ENCODE results near the gene SGPL1. TPM values are rescaled to one million over a fixed set of nuclear protein-coding genes. Genes with fewer than 3 reads are reported as not detected.
"Not testable (repeated sequence)": the region's sequence is repeated elsewhere in the genome, so short reads cannot be mapped to it uniquely, and the experiment has no call there.

Gene SGPL1
- total and polyA plus RNA-seq, 2 donors: 20.5 to 27.4 TPM

- no peaks in the 10 kb centered on the region for H3K9me3 ChIP-seq (ENCODE audit: control insufficient read depth in 2 of 2, insufficient read depth in 1 of 2, low read length in 1 of 2)
- no peaks in the 10 kb centered on the region for H3K27me3 ChIP-seq (ENCODE audit: control insufficient read depth in 2 of 2, insufficient read depth in 1 of 2, low read length in 1 of 2)
- H3K36me3 ChIP-seq (ENCODE audit: control insufficient read depth in 2 of 2, insufficient read depth in 2 of 2, low read length in 1 of 2): peaks cover 6 to 18% of the 10 kb centered on the region in 2 donors
- H3K4me3 ChIP-seq (ENCODE audit: low read length in 2 of 2): no peak overlapping the region
- no peak for DNase-seq (ENCODE audit: low read depth in 6 of 9, low spot score in 9 of 9)
- no peak overlapping the region for H3K27ac ChIP-seq (ENCODE audit: low read depth in 1 of 2, low read length in 1 of 2)
- WGBS: 100% methylated on average over 1 of the region's 1 CpG
- no peaks in the 10 kb centered on the region for H3K4me1 ChIP-seq (ENCODE audit: control insufficient read depth in 2 of 2, insufficient read depth in 2 of 2, low read length in 2 of 2)
These were observed 37.7 kb downstream of the SGPL1 start for GRCh38 chr10:70853457-70853856.

- WGBS: 94% methylated on average over 2 of the region's 2 CpGs
- H3K4me1 ChIP-seq (ENCODE audit: control insufficient read depth in 2 of 2, insufficient read depth in 2 of 2, low read length in 2 of 2): no peaks in the 10 kb centered on the region
- DNase-seq (ENCODE audit: low read depth in 6 of 9, low spot score in 9 of 9): no peak
- H3K4me3 ChIP-seq (ENCODE audit: low read length in 2 of 2): no peak overlapping the region
- H3K27me3 ChIP-seq (ENCODE audit: control insufficient read depth in 2 of 2, insufficient read depth in 1 of 2, low read length in 1 of 2): no peaks in the 10 kb centered on the region
- no peaks in the 10 kb centered on the region for H3K9me3 ChIP-seq (ENCODE audit: control insufficient read depth in 2 of 2, insufficient read depth in 1 of 2, low read length in 1 of 2)
- no peak overlapping the region for H3K27ac ChIP-seq (ENCODE audit: low read depth in 1 of 2, low read length in 1 of 2)
- H3K36me3 ChIP-seq (ENCODE audit: control insufficient read depth in 2 of 2, insufficient read depth in 2 of 2, low read length in 1 of 2): peaks cover 7 to 20% of the 10 kb centered on the region in 2 donors
These were observed 40.7 kb downstream of the SGPL1 start for GRCh38 chr10:70856454-70856853.

- H3K36me3 ChIP-seq (ENCODE audit: control insufficient read depth in 2 of 2, insufficient read depth in 2 of 2, low read length in 1 of 2): peaks cover 10 to 12% of the 10 kb centered on the region in 2 donors
- H3K4me3 ChIP-seq (ENCODE audit: low read length in 2 of 2): no peak overlapping the region
- no peaks in the 10 kb centered on the region for H3K4me1 ChIP-seq (ENCODE audit: control insufficient read depth in 2 of 2, insufficient read depth in 2 of 2, low read length in 2 of 2)
- no peaks in the 10 kb centered on the region for H3K27me3 ChIP-seq (ENCODE audit: control insufficient read depth in 2 of 2, insufficient read depth in 1 of 2, low read length in 1 of 2)
- H3K9me3 ChIP-seq (ENCODE audit: control insufficient read depth in 2 of 2, insufficient read depth in 1 of 2, low read length in 1 of 2): no peaks in the 10 kb centered on the region
- DNase-seq (ENCODE audit: low read depth in 6 of 9, low spot score in 9 of 9): no peak
- no peak overlapping the region for H3K27ac ChIP-seq (ENCODE audit: low read depth in 1 of 2, low read length in 1 of 2)
- WGBS: 97% methylated on average over 5 of the region's 5 CpGs
These were observed 43.0 kb downstream of the SGPL1 start for GRCh38 chr10:70858759-70859158.

- not testable (repeated sequence) for H3K4me1 ChIP-seq (ENCODE audit: control insufficient read depth in 2 of 2, insufficient read depth in 2 of 2, low read length in 2 of 2); H3K9me3 ChIP-seq (ENCODE audit: control insufficient read depth in 2 of 2, insufficient read depth in 1 of 2, low read length in 1 of 2); H3K27ac ChIP-seq (ENCODE audit: low read depth in 1 of 2, low read length in 1 of 2); DNase-seq (ENCODE audit: low read depth in 6 of 9, low spot score in 9 of 9); H3K4me3 ChIP-seq (ENCODE audit: low read length in 2 of 2); H3K27me3 ChIP-seq (ENCODE audit: control insufficient read depth in 2 of 2, insufficient read depth in 1 of 2, low read length in 1 of 2)
- peaks cover 6 to 10% of the 10 kb centered on the region in 2 donors for H3K36me3 ChIP-seq (ENCODE audit: control insufficient read depth in 2 of 2, insufficient read depth in 2 of 2, low read length in 1 of 2)
- WGBS: 98% methylated on average over 42 of the region's 42 CpGs
These were observed 45.9 kb downstream of the SGPL1 start for GRCh38 chr10:70861495-70862197.

- Histone ChIP-seq H3K4me1 (ENCODE audit: control insufficient read depth in 2 of 2, insufficient read depth in 2 of 2, low read length in 2 of 2) (peaks cover 0 to 2% of the 10 kb centered on the region in 2 donors), H3K4me3 (ENCODE audit: low read length in 2 of 2) (no peak overlapping the region), H3K36me3 (ENCODE audit: control insufficient read depth in 2 of 2, insufficient read depth in 2 of 2, low read length in 1 of 2) (peaks cover 4 to 7% of the 10 kb centered on the region in 2 donors), H3K9me3 (ENCODE audit: control insufficient read depth in 2 of 2, insufficient read depth in 1 of 2, low read length in 1 of 2) (no peaks in the 10 kb centered on the region), H3K27me3 (ENCODE audit: control insufficient read depth in 2 of 2, insufficient read depth in 1 of 2, low read length in 1 of 2) (no peaks in the 10 kb centered on the region), H3K27ac (ENCODE audit: low read depth in 1 of 2, low read length in 1 of 2) (no peak overlapping the region)
- no peak for DNase-seq (ENCODE audit: low read depth in 6 of 9, low spot score in 9 of 9)
These were observed 47.9 kb downstream of the SGPL1 start for GRCh38 chr10:70863470-70864160.

- no peak for DNase-seq (ENCODE audit: low read depth in 6 of 9, low spot score in 9 of 9)
- 95% methylated on average over 1 of the region's 1 CpG for WGBS
- Histone ChIP-seq H3K4me3 (ENCODE audit: low read length in 2 of 2) (no peak overlapping the region), H3K27me3 (ENCODE audit: control insufficient read depth in 2 of 2, insufficient read depth in 1 of 2, low read length in 1 of 2) (no peaks in the 10 kb centered on the region), H3K27ac (ENCODE audit: low read depth in 1 of 2, low read length in 1 of 2) (peak overlapping the region in 1 of 2 donors; percentile 7), H3K9me3 (ENCODE audit: control insufficient read depth in 2 of 2, insufficient read depth in 1 of 2, low read length in 1 of 2) (no peaks in the 10 kb centered on the region), H3K36me3 (ENCODE audit: control insufficient read depth in 2 of 2, insufficient read depth in 2 of 2, low read length in 1 of 2) (peaks cover 0 to 10% of the 10 kb centered on the region in 2 donors), H3K4me1 (ENCODE audit: control insufficient read depth in 2 of 2, insufficient read depth in 2 of 2, low read length in 2 of 2) (peaks cover 0 to 2% of the 10 kb centered on the region in 2 donors)
These were observed 49.2 kb downstream of the SGPL1 start for GRCh38 chr10:70864935-70865334.

GRCh38 chr10:70866424-70866823 is 50.7 kb downstream of the SGPL1 start:
- DNase-seq (ENCODE audit: low read depth in 6 of 9, low spot score in 9 of 9): no peak
- H3K4me3 ChIP-seq (ENCODE audit: low read length in 2 of 2): no peak overlapping the region
- H3K27ac ChIP-seq (ENCODE audit: low read depth in 1 of 2, low read length in 1 of 2): peak overlapping the region in 1 of 2 donors; percentile 29
- no peaks in the 10 kb centered on the region for H3K27me3 ChIP-seq (ENCODE audit: control insufficient read depth in 2 of 2, insufficient read depth in 1 of 2, low read length in 1 of 2)
- H3K36me3 ChIP-seq (ENCODE audit: control insufficient read depth in 2 of 2, insufficient read depth in 2 of 2, low read length in 1 of 2): peaks cover 8 to 11% of the 10 kb centered on the region in 2 donors
- WGBS: 74% methylated on average over 4 of the region's 4 CpGs
- H3K9me3 ChIP-seq (ENCODE audit: control insufficient read depth in 2 of 2, insufficient read depth in 1 of 2, low read length in 1 of 2): no peaks in the 10 kb centered on the region
- H3K4me1 ChIP-seq (ENCODE audit: control insufficient read depth in 2 of 2, insufficient read depth in 2 of 2, low read length in 2 of 2): peaks cover 0 to 2% of the 10 kb centered on the region in 2 donors

- H3K4me1 ChIP-seq (ENCODE audit: control insufficient read depth in 2 of 2, insufficient read depth in 2 of 2, low read length in 2 of 2): peaks cover 0 to 7% of the 10 kb centered on the region in 2 donors
- H3K27ac ChIP-seq (ENCODE audit: low read depth in 1 of 2, low read length in 1 of 2): no peak overlapping the region
- no peak overlapping the region for H3K4me3 ChIP-seq (ENCODE audit: low read length in 2 of 2)
- no peak for DNase-seq (ENCODE audit: low read depth in 6 of 9, low spot score in 9 of 9)
- H3K9me3 ChIP-seq (ENCODE audit: control insufficient read depth in 2 of 2, insufficient read depth in 1 of 2, low read length in 1 of 2): no peaks in the 10 kb centered on the region
- 98% methylated on average over 7 of the region's 7 CpGs for WGBS
- H3K36me3 ChIP-seq (ENCODE audit: control insufficient read depth in 2 of 2, insufficient read depth in 2 of 2, low read length in 1 of 2): peaks cover 16 to 31% of the 10 kb centered on the region in 2 donors
- H3K27me3 ChIP-seq (ENCODE audit: control insufficient read depth in 2 of 2, insufficient read depth in 1 of 2, low read length in 1 of 2): no peaks in the 10 kb centered on the region
These were observed 56.5 kb downstream of the SGPL1 start for GRCh38 chr10:70872291-70872690.

- H3K4me1 ChIP-seq (ENCODE audit: control insufficient read depth in 2 of 2, insufficient read depth in 2 of 2, low read length in 2 of 2): peaks cover 0 to 7% of the 10 kb centered on the region in 2 donors
- no peak for DNase-seq (ENCODE audit: low read depth in 6 of 9, low spot score in 9 of 9)
- H3K9me3 ChIP-seq (ENCODE audit: control insufficient read depth in 2 of 2, insufficient read depth in 1 of 2, low read length in 1 of 2): no peaks in the 10 kb centered on the region
- H3K27ac ChIP-seq (ENCODE audit: low read depth in 1 of 2, low read length in 1 of 2): no peak overlapping the region
- H3K36me3 ChIP-seq (ENCODE audit: control insufficient read depth in 2 of 2, insufficient read depth in 2 of 2, low read length in 1 of 2): peaks cover 27 to 34% of the 10 kb centered on the region in 2 donors
- no peaks in the 10 kb centered on the region for H3K27me3 ChIP-seq (ENCODE audit: control insufficient read depth in 2 of 2, insufficient read depth in 1 of 2, low read length in 1 of 2)
- H3K4me3 ChIP-seq (ENCODE audit: low read length in 2 of 2): no peak overlapping the region
- 84% methylated on average over 7 of the region's 7 CpGs for WGBS
These were observed 58.3 kb downstream of the SGPL1 start for GRCh38 chr10:70874061-70874460.
